IgD-negative memory B cell (primary cell): Measurements from ENCODE around the gene JMJD1C. TPM values are rescaled to one million over a fixed set of nuclear protein-coding genes. Genes with fewer than 3 reads are reported as not detected.

ENCODE experiments used
- H3K27ac Mint-ChIP-seq, 3 donors: one replicate each; pipeline ENCODE4 v1.8.0; 2020 to 2022; ENCODE audit warnings: mild to moderate bottlenecking in 3 of 3, mixed read lengths in 3 of 3, moderate library complexity in 1 of 3
- H3K27me3 Mint-ChIP-seq: one replicate; pipeline ENCODE4 v1.8.0; 2021; ENCODE audit warnings: mixed read lengths
- H3K36me3 Mint-ChIP-seq: one replicate; pipeline ENCODE4 v1.8.0; 2020; ENCODE audit warnings: mild to moderate bottlenecking, mixed read lengths
- H3K4me1 Mint-ChIP-seq, 3 donors: one replicate each; pipeline ENCODE4 v1.8.0; 2020 to 2022; ENCODE audit warnings: mixed read lengths in 3 of 3, mild to moderate bottlenecking in 1 of 3
- H3K4me3 Mint-ChIP-seq, 4 donors: one replicate each; pipeline ENCODE4 v1.8.0; 2020 to 2022; ENCODE audit warnings: mild to moderate bottlenecking in 4 of 4, mixed read lengths in 4 of 4, moderate library complexity in 3 of 4
- H3K9me3 Mint-ChIP-seq, 3 donors: one replicate each; pipeline ENCODE4 v1.8.0; 2020 to 2021; ENCODE audit warnings: mixed read lengths in 3 of 3, mild to moderate bottlenecking in 1 of 3
- polyA plus RNA-seq: library from polyadenylated mRNA; unstranded; fragments of 300-500 nt; fragmentation: Illumina TruSeq; gene quantifications from one replicate; pipeline ENCODE4 v1.2.3, GENCODE V29; 2021

Gene JMJD1C
- polyA plus RNA-seq, 1 donor from 2014 or later: 107 TPM

GRCh38 chr10:63434866-63435854, 30.6 kb downstream of the JMJD1C start:
- H3K27ac Mint-ChIP-seq: no peak overlapping the region
- no peaks in the 10 kb centered on the region for H3K27me3 Mint-ChIP-seq
- peaks cover 8 to 23% (median 18%) of the 10 kb centered on the region in 3 donors for H3K4me1 Mint-ChIP-seq
- H3K9me3 Mint-ChIP-seq: no peaks in the 10 kb centered on the region
- no peak overlapping the region for H3K4me3 Mint-ChIP-seq
- peaks cover 2% of the 10 kb centered on the region for H3K36me3 Mint-ChIP-seq

- Mint-ChIP-seq H3K36me3 (peaks cover 7% of the 10 kb centered on the region), H3K4me1 (peaks cover 15 to 30% (median 26%) of the 10 kb centered on the region in 3 donors), H3K4me3 (no peak overlapping the region), H3K27ac (no peak overlapping the region), H3K27me3 (no peaks in the 10 kb centered on the region), H3K9me3 (no peaks in the 10 kb centered on the region)
Observed at GRCh38 chr10:63431962-63432797, 33.6 kb downstream of the JMJD1C start.

GRCh38 chr10:63430999-63431356, 34.8 kb downstream of the JMJD1C start:
- no peak overlapping the region for H3K27ac Mint-ChIP-seq
- H3K9me3 Mint-ChIP-seq: no peaks in the 10 kb centered on the region
- no peak overlapping the region for H3K4me3 Mint-ChIP-seq
- H3K4me1 Mint-ChIP-seq: peaks cover 15 to 30% (median 26%) of the 10 kb centered on the region in 3 donors
- H3K36me3 Mint-ChIP-seq: peaks cover 7% of the 10 kb centered on the region
- H3K27me3 Mint-ChIP-seq: no peaks in the 10 kb centered on the region

GRCh38 chr10:63430091-63430998, 35.4 kb downstream of the JMJD1C start:
- Mint-ChIP-seq H3K27ac (no peak overlapping the region), H3K4me3 (no peak overlapping the region)

GRCh38 chr10:63429281-63429680, 36.5 kb downstream of the JMJD1C start:
- no peak overlapping the region for H3K27ac Mint-ChIP-seq

More at GRCh38 chr10:63430091-63430998, 35.4 kb downstream of the JMJD1C start:
- Mint-ChIP-seq H3K4me1 (peaks cover 15 to 30% (median 26%) of the 10 kb centered on the region in 3 donors), H3K27me3 (no peaks in the 10 kb centered on the region), H3K36me3 (peaks cover 7% of the 10 kb centered on the region), H3K9me3 (no peaks in the 10 kb centered on the region)

DNA sequence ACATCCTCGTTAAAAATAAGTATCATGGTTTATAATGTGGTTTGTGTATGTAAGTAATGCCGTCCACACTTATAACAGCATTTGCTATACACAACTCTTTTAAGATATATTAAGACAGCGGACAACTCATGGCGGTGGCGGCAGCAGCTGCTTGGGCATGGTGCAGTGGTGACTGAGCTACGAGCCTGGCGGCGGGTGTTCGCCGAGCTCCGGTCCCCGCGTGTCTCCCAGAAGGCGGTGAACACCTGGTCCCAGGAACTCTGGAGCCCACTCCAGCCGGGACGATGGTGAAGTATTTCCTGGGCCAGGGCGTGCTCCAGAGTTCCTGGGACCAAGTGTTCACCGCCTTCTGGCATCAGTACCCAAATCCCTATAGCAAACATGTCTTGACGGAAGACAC, 38.8 kb downstream of the JMJD1C start:
- Mint-ChIP-seq H3K9me3 (no peaks in the 10 kb centered on the region), H3K4me3 (no peak overlapping the region), H3K27me3 (no peaks in the 10 kb centered on the region), H3K36me3 (peaks cover 7% of the 10 kb centered on the region), H3K27ac (no peak overlapping the region), H3K4me1 (peaks cover 12 to 26% (median 26%) of the 10 kb centered on the region in 3 donors)

More at GRCh38 chr10:63429281-63429680, 36.5 kb downstream of the JMJD1C start:
- Mint-ChIP-seq H3K36me3 (peaks cover 7% of the 10 kb centered on the region), H3K4me1 (peaks cover 11 to 23% (median 20%) of the 10 kb centered on the region in 3 donors), H3K4me3 (no peak overlapping the region), H3K9me3 (no peaks in the 10 kb centered on the region), H3K27me3 (no peaks in the 10 kb centered on the region)

GRCh38 chr10:63425512-63425911, 40.3 kb downstream of the JMJD1C start:
- H3K4me1 Mint-ChIP-seq: peaks cover 25 to 30% (median 26%) of the 10 kb centered on the region in 3 donors

GRCh38 chr10:63424576-63424975, 41.2 kb downstream of the JMJD1C start:
- H3K27me3 Mint-ChIP-seq: no peaks in the 10 kb centered on the region
- peaks cover 5% of the 10 kb centered on the region for H3K36me3 Mint-ChIP-seq
- peaks cover 17 to 27% (median 22%) of the 10 kb centered on the region in 3 donors for H3K4me1 Mint-ChIP-seq
- no peaks in the 10 kb centered on the region for H3K9me3 Mint-ChIP-seq
- no peak overlapping the region for H3K4me3 Mint-ChIP-seq
- peak overlapping the region in 1 of 3 donors; percentile 16 for H3K27ac Mint-ChIP-seq

More at GRCh38 chr10:63425512-63425911, 40.3 kb downstream of the JMJD1C start:
- no peak overlapping the region for H3K27ac Mint-ChIP-seq
- H3K27me3 Mint-ChIP-seq: no peaks in the 10 kb centered on the region
- H3K36me3 Mint-ChIP-seq: peaks cover 5% of the 10 kb centered on the region
- no peaks in the 10 kb centered on the region for H3K9me3 Mint-ChIP-seq
- no peak overlapping the region for H3K4me3 Mint-ChIP-seq

DNA sequence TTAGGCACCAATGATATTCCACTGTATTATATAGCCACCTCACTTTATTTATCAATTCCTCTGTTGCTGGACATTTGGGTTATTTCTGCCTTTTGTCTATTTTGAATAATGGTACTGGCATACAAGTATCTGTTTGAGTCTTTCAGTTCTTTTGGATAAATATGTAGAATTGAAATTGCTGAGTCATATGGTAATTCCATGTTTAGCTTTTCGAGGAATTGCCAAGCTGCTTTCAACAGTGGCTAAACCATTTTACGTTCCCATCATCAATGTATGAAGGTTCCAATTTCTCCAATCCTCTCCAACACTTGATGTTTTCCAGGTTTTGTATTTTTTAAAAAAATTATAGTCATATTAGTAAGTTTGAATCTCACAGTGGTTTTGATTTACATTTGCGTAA, 42.3 kb downstream of the JMJD1C start:
- H3K27me3 Mint-ChIP-seq: no peaks in the 10 kb centered on the region
- peaks cover 14 to 22% (median 19%) of the 10 kb centered on the region in 3 donors for H3K4me1 Mint-ChIP-seq
- peaks cover 2% of the 10 kb centered on the region for H3K36me3 Mint-ChIP-seq
- no peaks in the 10 kb centered on the region for H3K9me3 Mint-ChIP-seq
- peak overlapping the region in 1 of 4 donors; percentile 46 for H3K4me3 Mint-ChIP-seq
- no peak overlapping the region for H3K27ac Mint-ChIP-seq

DNA sequence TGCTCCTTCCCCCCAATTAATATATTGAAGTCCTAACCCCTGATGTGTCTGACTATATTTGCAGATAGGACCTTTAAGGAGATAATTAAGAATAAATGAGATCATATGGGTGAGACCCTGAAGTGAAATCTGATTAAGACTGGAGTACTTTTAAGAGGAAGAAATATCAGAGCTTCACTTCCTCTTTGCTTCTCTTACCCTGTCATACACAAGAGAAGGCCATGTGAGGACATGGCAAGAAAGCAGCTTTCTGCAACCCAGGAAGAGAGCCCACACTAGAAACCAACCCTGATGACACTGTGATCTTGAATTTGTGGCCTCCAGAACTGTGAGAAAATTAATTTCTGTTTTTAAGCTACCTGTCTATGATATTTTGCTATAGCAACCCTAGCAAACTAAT, 44.2 kb downstream of the JMJD1C start:
- Mint-ChIP-seq H3K27me3 (no peaks in the 10 kb centered on the region), H3K27ac (peak overlapping the region; percentile 30 to 87 (median 76)), H3K9me3 (no peaks in the 10 kb centered on the region), H3K4me3 (peak overlapping the region in 2 of 4 donors; percentile 61 to 85), H3K36me3 (no peaks in the 10 kb centered on the region), H3K4me1 (peaks cover 22 to 25% (median 22%) of the 10 kb centered on the region in 3 donors)

GRCh38 chr10:63416376-63416775, 49.4 kb downstream of the JMJD1C start:
- Mint-ChIP-seq H3K4me1 (peaks cover 19 to 24% (median 20%) of the 10 kb centered on the region in 3 donors), H3K4me3 (no peak overlapping the region)

DNA sequence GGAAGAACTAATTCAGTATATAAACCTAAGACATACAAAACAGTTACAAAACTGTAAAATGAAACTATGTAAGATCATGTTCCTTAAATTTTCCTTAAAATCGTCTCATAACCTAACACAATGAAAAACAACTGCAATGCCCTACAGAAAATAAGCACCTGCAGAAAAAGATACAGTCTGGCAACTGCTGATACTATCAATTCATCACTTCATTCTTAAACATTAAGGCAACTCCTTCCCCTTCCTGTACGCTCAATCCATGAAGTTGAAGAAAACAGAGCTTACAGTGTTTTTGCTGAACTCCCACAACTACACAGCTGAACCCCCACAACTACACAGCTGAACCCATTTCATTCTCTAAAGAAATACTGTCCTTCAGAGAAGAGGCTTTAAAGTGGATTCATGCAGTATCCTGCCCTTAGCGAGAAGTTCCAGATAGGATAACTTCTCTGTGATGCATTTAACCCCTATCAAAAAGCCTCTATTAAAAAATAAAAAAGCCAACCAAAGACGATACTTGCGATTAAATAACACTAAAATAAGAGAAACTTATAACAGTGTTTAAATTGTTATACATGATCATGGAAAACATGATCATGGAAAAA, 50.0 kb downstream of the JMJD1C start:
- no peaks in the 10 kb centered on the region for H3K27me3 Mint-ChIP-seq
- H3K4me3 Mint-ChIP-seq: peak overlapping the region in 1 of 4 donors; percentile 47
- H3K9me3 Mint-ChIP-seq: no peaks in the 10 kb centered on the region
- no peaks in the 10 kb centered on the region for H3K36me3 Mint-ChIP-seq
- peaks cover 13 to 20% (median 17%) of the 10 kb centered on the region in 3 donors for H3K4me1 Mint-ChIP-seq
- H3K27ac Mint-ChIP-seq: no peak overlapping the region

More at GRCh38 chr10:63416376-63416775, 49.4 kb downstream of the JMJD1C start:
- no peak overlapping the region for H3K27ac Mint-ChIP-seq
- no peaks in the 10 kb centered on the region for H3K36me3 Mint-ChIP-seq
- H3K27me3 Mint-ChIP-seq: no peaks in the 10 kb centered on the region
- H3K9me3 Mint-ChIP-seq: no peaks in the 10 kb centered on the region

DNA sequence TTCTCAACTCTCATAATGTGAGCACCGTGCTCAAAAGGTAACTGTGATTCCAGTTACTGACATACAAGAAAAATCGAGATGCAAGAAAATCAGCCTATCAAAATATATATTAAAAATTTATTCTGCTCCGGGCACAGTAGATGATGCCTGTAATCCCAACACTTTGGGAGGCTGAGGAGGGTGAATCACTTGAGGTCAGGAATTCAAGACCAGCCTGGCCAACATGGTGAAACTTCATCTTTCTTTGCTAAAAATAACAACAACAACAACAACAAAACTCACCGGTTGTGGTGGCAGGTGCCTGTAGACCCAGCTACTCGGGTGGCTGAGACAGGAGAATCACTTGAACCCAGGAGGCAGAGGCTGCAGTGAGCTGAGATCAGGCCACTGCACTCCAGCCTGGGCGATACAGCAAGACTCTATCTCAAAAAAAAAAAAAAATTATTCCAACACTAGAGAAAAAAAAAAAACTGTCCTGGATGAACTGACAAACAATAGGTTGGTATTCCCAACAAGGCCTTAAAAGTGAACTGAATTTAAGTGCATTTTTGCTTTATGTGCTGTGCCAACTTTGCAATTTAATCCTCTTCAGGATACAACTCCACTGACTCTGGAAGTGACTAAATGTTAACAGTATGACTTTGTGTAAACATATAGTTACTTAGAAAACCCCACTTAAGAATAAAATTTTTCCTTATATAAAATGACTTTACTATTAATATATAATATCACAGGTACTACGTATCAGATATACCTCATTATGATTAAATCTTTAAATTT, 51.1 kb downstream of the JMJD1C start:
- H3K9me3 Mint-ChIP-seq: no peaks in the 10 kb centered on the region
- no peaks in the 10 kb centered on the region for H3K27me3 Mint-ChIP-seq

More for the DNA sequence above, 51.1 kb downstream of the JMJD1C start:
- peaks cover 12 to 28% (median 23%) of the 10 kb centered on the region in 3 donors for H3K4me1 Mint-ChIP-seq
- no peak overlapping the region for H3K4me3 Mint-ChIP-seq
- H3K27ac Mint-ChIP-seq: no peak overlapping the region
- no peaks in the 10 kb centered on the region for H3K36me3 Mint-ChIP-seq
